K562 (cell line): ENCODE data around the gene ITSN2. TPM values are rescaled to one million over a fixed set of nuclear protein-coding genes. Genes with fewer than 3 reads are reported as not detected.

ENCODE experiments used
- ATAC-seq: fragments of 200-7000 bp; cut with Tn5 transposase; 3 replicates; pipeline ENCODE4 v1.9.1; 2020; ENCODE audit warnings: moderate library complexity
- BruUV-seq: library from RNA; stranded (reverse); fragments of 400-500 nt; replicated peaks from 2 replicates; lab custom pipeline; 2021; lab: Mats Ljungman, UMichigan
- CTCF ChIA-PET: fragments of 300-600 bp; formaldehyde crosslinking; extraction: SDS; loops from one replicate; lab custom pipeline; 2021; ENCODE audit warnings: low intra/inter-chr PET ratio; lab: Yijun Ruan, JAX
- POLR2A ChIA-PET: fragments of 300-600, 350-650 bp; sonication (Branson Sonifier 250); formaldehyde crosslinking; extraction: SDS; loops from one replicate; lab custom pipeline; 2021; ENCODE audit warnings: antibody characterized with exemption, inconsistent platforms; lab: Yijun Ruan, JAX
- DNase-seq, 4 experiments: peaks; one replicate each; pipeline versions ENCODE4 v3.0.0 to v3.0.0-alpha.2; 2011 to 2018; ENCODE audit warnings: low spot score in 3 of 4, mixed read lengths in 3 of 4; ENCODE audit errors: extremely low read depth in 1 of 4
- FAIRE-seq: peaks from 2 replicates; lab custom pipeline; 2011; peaks lifted over from hg19 to GRCh38; lab: Jason Lieb, UNC
- H2AFZ ChIP-seq: 2 replicates; pipeline ENCODE4 v1.6.0; 2011; ENCODE audit warnings: low read depth, low read length, control low read depth, inconsistent platforms
- H3K27ac ChIP-seq: fragments of 200-600 bp; 3 replicates; pipeline ENCODE4 v1.8.0; 2011; ENCODE audit warnings: low read depth, mild to moderate bottlenecking, control low read depth, inconsistent platforms, low read length, moderate library complexity, mixed read lengths; ENCODE audit errors: extremely low read depth
- H3K27me3 ChIP-seq, 2 experiments: fragments of 300-600 bp in 1 of 2; 2 replicates in 1 of 2; 3 replicates in 1 of 2; pipeline versions ENCODE4 v1.6.0 to v1.8.0; 2011; ENCODE audit warnings: inconsistent platforms in 2 of 2, low read length in 2 of 2, mild to moderate bottlenecking in 1 of 2, mixed read lengths in 1 of 2, moderate library complexity in 1 of 2; ENCODE audit not compliant: control insufficient read depth in 2 of 2, insufficient read depth in 2 of 2
- H3K36me3 ChIP-seq: fragments of 300-600 bp; 3 replicates; pipeline ENCODE4 v1.8.0; 2011; ENCODE audit warnings: mild to moderate bottlenecking, low read length, inconsistent platforms; ENCODE audit not compliant: control insufficient read depth, insufficient read depth
- H3K4me1 ChIP-seq, 2 experiments: fragments of 200-600 bp in 1 of 2; replicated peaks in 1 of 2; 2 replicates in 1 of 2; 3 replicates in 1 of 2; pipeline versions ENCODE4 v1.5.1 to v1.8.0; 2011; ENCODE audit warnings: inconsistent platforms in 2 of 2, low read length in 2 of 2, mild to moderate bottlenecking in 1 of 2, mixed read lengths in 1 of 2, moderate library complexity in 1 of 2; ENCODE audit not compliant: control insufficient read depth in 2 of 2, insufficient read depth in 2 of 2
- H3K4me2 ChIP-seq: 2 replicates; pipeline ENCODE4 v1.6.1; 2011; ENCODE audit warnings: low read length, control low read depth, inconsistent platforms, mixed read lengths; ENCODE audit not compliant: insufficient read depth
- H3K4me3 ChIP-seq: fragments of 200-600 bp; sonication (generic), shearing (Covaris generic); 2 replicates; pipeline ENCODE4 v1.5.1; 2016; ENCODE audit warnings: control low read depth, inconsistent platforms
- H3K79me2 ChIP-seq: fragments of 200-600 bp; 3 replicates; pipeline ENCODE4 v1.8.0; 2011; ENCODE audit warnings: low read length, inconsistent platforms; ENCODE audit not compliant: control insufficient read depth, insufficient read depth
- H3K9ac ChIP-seq, 2 experiments: 2 replicates each; pipeline versions ENCODE4 v1.6.0 to v1.6.1; 2011; ENCODE audit warnings: low read depth in 2 of 2, low read length in 2 of 2, control low read depth in 1 of 2, inconsistent platforms in 1 of 2, mild to moderate bottlenecking in 1 of 2, mixed read lengths in 1 of 2; ENCODE audit not compliant: insufficient read depth in 1 of 2
- H3K9me1 ChIP-seq: one replicate; pipeline ENCODE4 v1.6.0; 2011; ENCODE audit warnings: inconsistent platforms, mild to moderate bottlenecking, low read length, moderate library complexity; ENCODE audit not compliant: control insufficient read depth, insufficient read depth
- H3K9me3 ChIP-seq: replicated peaks from 2 replicates; pipeline ENCODE4 v1.5.1; 2011; ENCODE audit warnings: low read depth, low read length, inconsistent platforms; ENCODE audit not compliant: control insufficient read depth, insufficient read depth
- H4K20me1 ChIP-seq: replicated peaks from 2 replicates; pipeline ENCODE4 v1.6.1; 2011; ENCODE audit warnings: low read length, inconsistent platforms, mixed read lengths; ENCODE audit not compliant: control insufficient read depth, insufficient read depth
- BDP1 ChIP-seq: IDR thresholded peaks from 3 replicates; pipeline ENCODE4 v1.6.1; 2011; ENCODE audit not compliant: insufficient read length, insufficient read depth
- ELF2 ChIP-seq: fragments of 250-450 bp; sonication (Bioruptor Pico); IDR thresholded peaks from 2 replicates; pipeline ENCODE4 v1.5.0; 2021; ENCODE audit warnings: mild to moderate bottlenecking
- HNRNPH1 ChIP-seq: fragments of 200-400 bp; formaldehyde crosslinking; optimal IDR thresholded peaks from 2 replicates; pipeline ENCODE3; 2017; ENCODE audit warnings: low read depth, mild to moderate bottlenecking, low read length, moderate library complexity
- KAT7 ChIP-seq: sonication (generic); formaldehyde crosslinking; IDR thresholded peaks from 2 replicates; pipeline ENCODE4 v1.8.0; 2022; ENCODE audit warnings: missing genetic modification reagents, mild to moderate bottlenecking, borderline replicate concordance
- NFE2 ChIP-seq: IDR thresholded peaks from 2 replicates; pipeline ENCODE4 v1.6.1; 2014; ENCODE audit warnings: antibody characterized with exemption, low read depth
- NFIX ChIP-seq: fragments of 250-450 bp; sonication (Bioruptor Pico); IDR thresholded peaks from 2 replicates; pipeline ENCODE4 v1.4.0; 2020; ENCODE audit warnings: low read depth, mild to moderate bottlenecking, moderate library complexity
- ZNF212 ChIP-seq: fragments of 450-650 bp; formaldehyde crosslinking; IDR thresholded peaks from 2 replicates; pipeline ENCODE4 v1.4.0; 2020; ENCODE audit warnings: mild to moderate bottlenecking
- ZNF586 ChIP-seq: fragments of 450-650 bp; formaldehyde crosslinking; conservative IDR thresholded peaks from 2 replicates; pipeline ENCODE4 v1.4.0; 2020; ENCODE audit warnings: mild to moderate bottlenecking, moderate library complexity
- ZNF77 ChIP-seq: fragments of 250-450 bp; sonication (Bioruptor Pico); IDR thresholded peaks from 2 replicates; pipeline ENCODE4 v1.5.0; 2020
- ZZZ3 ChIP-seq: fragments of 450-650 bp; IDR thresholded peaks from 2 replicates; pipeline ENCODE4 v1.6.1; 2016; ENCODE audit warnings: antibody characterized with exemption, mild to moderate bottlenecking, moderate library complexity
- WGBS: fragments of 100-300 bp; shearing (Covaris generic); methylation state at CpG from one replicate; pipeline ENCODE4 v1.1.6; 2016; ENCODE audit warnings: low coverage, mixed read lengths; ENCODE audit not compliant: insufficient coverage; ENCODE audit errors: missing lambda C conversion rate; 5-methylcytosine and 5-hydroxymethylcytosine counted together
- in situ Hi-C: fragments of 300-500 bp; cut with MboI; formaldehyde crosslinking; loops from 4 replicates; pipeline ENCODE4 v1.15.0; 2018; ENCODE audit warnings: inconsistent platforms, mixed read lengths
- intact Hi-C: fragments of 100-400 bp; cut with micrococcal nuclease; formaldehyde crosslinking; loops from 2 replicates; pipeline ENCODE4 v1.14.2; 2022
- polyA plus RNA-seq, 8 experiments: library from polyadenylated mRNA; depleted of rRNA in 4 of 8; stranded (reverse) in 5 of 8; unstranded in 3 of 8; fragments of >200 nt; fragmentation: Nextera tagmentation in 2 of 8; fragmentation: Illumina TruSeq in 1 of 8; extraction: Ambion mirVana in 2 of 8; extraction: Trizol in 1 of 8; gene quantifications; 2 replicates each; pipeline versions ENCODE4 v1.2.1 to v1.2.3, GENCODE V29; 2011 to 2014; ENCODE audit warnings: inconsistent platforms in 1 of 8, missing spikeins in 1 of 8
- total RNA-seq, 7 experiments: library from RNA; depleted of rRNA in 6 of 7; stranded (reverse); fragments of >200 nt in 6 of 7; fragmentation: Illumina TruSeq in 2 of 7; extraction: Trizol in 2 of 7; gene quantifications; 2 replicates each; pipeline versions ENCODE4 v1.2.1 to v1.2.3, GENCODE V29; 2011 to 2021; ENCODE audit warnings: low replicate concordance in 1 of 7
- TF ChIP-seq, protein P1 (sequence below), 2 experiments: fragments of 450-650 bp; IDR thresholded peaks; 2 replicates each; pipeline ENCODE4 v1.6.1; 2018; ENCODE audit warnings: mild to moderate bottlenecking in 2 of 2, low read depth in 1 of 2; ENCODE audit not compliant: partially characterized antibody in 2 of 2
- TF ChIP-seq, protein P2 (sequence below), 2 experiments: IDR thresholded peaks; 2 replicates each; pipeline ENCODE4 v1.6.1; 2011; ENCODE audit warnings: borderline replicate concordance in 1 of 2, control low read depth in 1 of 2, low read depth in 1 of 2, low read length in 1 of 2, mild to moderate bottlenecking in 1 of 2, mixed read lengths in 1 of 2, moderate library complexity in 1 of 2; ENCODE audit not compliant: insufficient read depth in 1 of 2, insufficient read length in 1 of 2, poor library complexity in 1 of 2, severe bottlenecking in 1 of 2; ENCODE audit errors: extremely low read depth in 1 of 2
- TF ChIP-seq, protein P3 (sequence below): fragments of 250-450 bp; sonication (Bioruptor Pico); IDR thresholded peaks from 2 replicates; pipeline ENCODE4 v1.4.0; 2020; ENCODE audit warnings: mild to moderate bottlenecking, moderate library complexity
- TF ChIP-seq, protein P4 (sequence below): IDR thresholded peaks from 2 replicates; pipeline ENCODE4 v1.6.1; 2014; ENCODE audit warnings: antibody characterized with exemption

Gene ITSN2
- total and polyA plus RNA-seq, 9 of the 15 experiments (the other 6 are each of a cell fraction or from before 2014, with no cell fraction given): 6.6 to 19.9 (median 15.2) TPM

DNA sequence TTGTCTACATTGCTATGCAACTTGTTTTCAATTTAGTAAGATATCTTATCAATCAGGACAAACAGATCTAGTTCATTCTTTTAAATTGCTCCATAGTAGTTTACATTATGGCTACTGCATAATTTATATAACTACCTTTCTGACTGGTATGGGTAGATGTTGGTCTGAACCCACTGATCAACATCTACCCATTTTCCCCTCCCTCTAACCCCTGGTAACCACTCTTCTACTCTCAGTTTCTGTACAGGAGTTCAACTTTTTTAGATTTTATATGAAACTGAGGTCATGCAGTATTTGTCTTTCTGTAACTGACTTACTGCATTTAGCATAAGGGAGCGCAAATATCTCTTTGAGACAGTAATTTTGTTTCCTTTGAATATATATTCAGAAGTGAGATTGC lies 73.2 kb downstream of the ITSN2 start:
- Histone ChIP-seq H3K9me3 (no peaks in the 10 kb centered on the region), H3K79me2 (no peaks in the 10 kb centered on the region), H3K4me2 (no peak overlapping the region), H4K20me1 (no peaks in the 10 kb centered on the region), H2AFZ (no peak overlapping the region), H3K4me3 (no peak overlapping the region), H3K4me1 (no peaks in the 10 kb centered on the region), H3K36me3 (0 out of 3 replicates have a peak, but pooled peaks cover 3% of the 10 kb centered on the region), H3K9ac (no peak overlapping the region), H3K27me3 (no peaks in the 10 kb centered on the region), H3K9me1 (no peaks in the 10 kb centered on the region), H3K27ac (no peak overlapping the region)
- WGBS: 94% methylated on average over 1 of the region's 1 CpG
- CTCF ChIA-PET: no interaction called here
- in situ Hi-C loops (no loop called here), intact Hi-C loops (no loop called here)
- no peak for FAIRE-seq
- BruUV-seq: no TSS peak
- no peak for TF ChIP-seq NFIX (CRISPR knock-in tag)
- TF ChIP-seq, protein P1, sequence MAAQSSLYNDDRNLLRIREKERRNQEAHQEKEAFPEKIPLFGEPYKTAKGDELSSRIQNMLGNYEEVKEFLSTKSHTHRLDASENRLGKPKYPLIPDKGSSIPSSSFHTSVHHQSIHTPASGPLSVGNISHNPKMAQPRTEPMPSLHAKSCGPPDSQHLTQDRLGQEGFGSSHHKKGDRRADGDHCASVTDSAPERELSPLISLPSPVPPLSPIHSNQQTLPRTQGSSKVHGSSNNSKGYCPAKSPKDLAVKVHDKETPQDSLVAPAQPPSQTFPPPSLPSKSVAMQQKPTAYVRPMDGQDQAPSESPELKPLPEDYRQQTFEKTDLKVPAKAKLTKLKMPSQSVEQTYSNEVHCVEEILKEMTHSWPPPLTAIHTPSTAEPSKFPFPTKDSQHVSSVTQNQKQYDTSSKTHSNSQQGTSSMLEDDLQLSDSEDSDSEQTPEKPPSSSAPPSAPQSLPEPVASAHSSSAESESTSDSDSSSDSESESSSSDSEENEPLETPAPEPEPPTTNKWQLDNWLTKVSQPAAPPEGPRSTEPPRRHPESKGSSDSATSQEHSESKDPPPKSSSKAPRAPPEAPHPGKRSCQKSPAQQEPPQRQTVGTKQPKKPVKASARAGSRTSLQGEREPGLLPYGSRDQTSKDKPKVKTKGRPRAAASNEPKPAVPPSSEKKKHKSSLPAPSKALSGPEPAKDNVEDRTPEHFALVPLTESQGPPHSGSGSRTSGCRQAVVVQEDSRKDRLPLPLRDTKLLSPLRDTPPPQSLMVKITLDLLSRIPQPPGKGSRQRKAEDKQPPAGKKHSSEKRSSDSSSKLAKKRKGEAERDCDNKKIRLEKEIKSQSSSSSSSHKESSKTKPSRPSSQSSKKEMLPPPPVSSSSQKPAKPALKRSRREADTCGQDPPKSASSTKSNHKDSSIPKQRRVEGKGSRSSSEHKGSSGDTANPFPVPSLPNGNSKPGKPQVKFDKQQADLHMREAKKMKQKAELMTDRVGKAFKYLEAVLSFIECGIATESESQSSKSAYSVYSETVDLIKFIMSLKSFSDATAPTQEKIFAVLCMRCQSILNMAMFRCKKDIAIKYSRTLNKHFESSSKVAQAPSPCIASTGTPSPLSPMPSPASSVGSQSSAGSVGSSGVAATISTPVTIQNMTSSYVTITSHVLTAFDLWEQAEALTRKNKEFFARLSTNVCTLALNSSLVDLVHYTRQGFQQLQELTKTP (IDR thresholded peaks at IDR 0.05; ENCODE audit: low read depth in 1 of 2, partially characterized antibody in 2 of 2): no peak
- TF ChIP-seq KAT7 (CRISPR knock-in tag): no peak
- no peak for TF ChIP-seq ZNF77
- TF ChIP-seq ELF2: no peak
- no peak for TF ChIP-seq ZNF586 (CRISPR knock-in tag)
- TF ChIP-seq, protein P2, sequence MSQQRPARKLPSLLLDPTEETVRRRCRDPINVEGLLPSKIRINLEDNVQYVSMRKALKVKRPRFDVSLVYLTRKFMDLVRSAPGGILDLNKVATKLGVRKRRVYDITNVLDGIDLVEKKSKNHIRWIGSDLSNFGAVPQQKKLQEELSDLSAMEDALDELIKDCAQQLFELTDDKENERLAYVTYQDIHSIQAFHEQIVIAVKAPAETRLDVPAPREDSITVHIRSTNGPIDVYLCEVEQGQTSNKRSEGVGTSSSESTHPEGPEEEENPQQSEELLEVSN (IDR thresholded peaks at IDR 0.05; ENCODE audit: borderline replicate concordance in 1 of 2, extremely low read depth in 1 of 2, insufficient read depth in 1 of 2, insufficient read length in 1 of 2, low read depth in 1 of 2, low read length in 1 of 2, poor library complexity in 1 of 2, severe bottlenecking in 1 of 2): no peak
- TF ChIP-seq ZNF212: no peak
- TF ChIP-seq, protein P3, sequence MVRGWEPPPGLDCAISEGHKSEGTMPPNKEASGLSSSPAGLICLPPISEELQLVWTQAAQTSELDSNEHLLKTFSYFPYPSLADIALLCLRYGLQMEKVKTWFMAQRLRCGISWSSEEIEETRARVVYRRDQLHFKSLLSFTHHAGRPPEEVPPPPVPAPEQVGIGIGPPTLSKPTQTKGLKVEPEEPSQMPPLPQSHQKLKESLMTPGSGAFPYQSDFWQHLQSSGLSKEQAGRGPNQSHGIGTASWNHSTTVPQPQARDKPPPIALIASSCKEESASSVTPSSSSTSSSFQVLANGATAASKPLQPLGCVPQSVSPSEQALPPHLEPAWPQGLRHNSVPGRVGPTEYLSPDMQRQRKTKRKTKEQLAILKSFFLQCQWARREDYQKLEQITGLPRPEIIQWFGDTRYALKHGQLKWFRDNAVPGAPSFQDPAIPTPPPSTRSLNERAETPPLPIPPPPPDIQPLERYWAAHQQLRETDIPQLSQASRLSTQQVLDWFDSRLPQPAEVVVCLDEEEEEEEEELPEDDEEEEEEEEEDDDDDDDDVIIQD: no peak
- TF ChIP-seq BDP1: no peak
- TF ChIP-seq, protein P4, sequence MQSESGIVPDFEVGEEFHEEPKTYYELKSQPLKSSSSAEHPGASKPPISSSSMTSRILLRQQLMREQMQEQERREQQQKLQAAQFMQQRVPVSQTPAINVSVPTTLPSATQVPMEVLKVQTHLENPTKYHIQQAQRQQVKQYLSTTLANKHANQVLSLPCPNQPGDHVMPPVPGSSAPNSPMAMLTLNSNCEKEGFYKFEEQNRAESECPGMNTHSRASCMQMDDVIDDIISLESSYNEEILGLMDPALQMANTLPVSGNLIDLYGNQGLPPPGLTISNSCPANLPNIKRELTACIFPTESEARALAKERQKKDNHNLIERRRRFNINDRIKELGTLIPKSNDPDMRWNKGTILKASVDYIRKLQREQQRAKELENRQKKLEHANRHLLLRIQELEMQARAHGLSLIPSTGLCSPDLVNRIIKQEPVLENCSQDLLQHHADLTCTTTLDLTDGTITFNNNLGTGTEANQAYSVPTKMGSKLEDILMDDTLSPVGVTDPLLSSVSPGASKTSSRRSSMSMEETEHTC: no peak
- TF ChIP-seq ZZZ3: no peak
- TF ChIP-seq HNRNPH1: no peak
- TF ChIP-seq NFE2: no peak
- POLR2A ChIA-PET: no interaction called here
- no peak for DNase-seq
- ATAC-seq: no peak
